Skeletal muscle tissue (tissue), 4 donors: Measurements from ENCODE around the gene HIC2. TPM values are rescaled to one million over a fixed set of nuclear protein-coding genes. Genes with fewer than 3 reads are reported as not detected.
"Not testable (repeated sequence)": the region's sequence is repeated elsewhere in the genome, so short reads cannot be mapped to it uniquely, and the experiment has no call there.

Source experiments
- H3K27ac ChIP-seq: one replicate; pipeline ENCODE4 v1.7.0; 2013; ENCODE audit warnings: mild to moderate bottlenecking, low read depth, low read length, inconsistent platforms
- H3K27me3 ChIP-seq, 3 donors: one replicate each; pipeline ENCODE4 v1.7.0; 2013; ENCODE audit warnings: low read length in 3 of 3; ENCODE audit not compliant: control insufficient read depth in 3 of 3, insufficient read depth in 3 of 3
- H3K36me3 ChIP-seq, 3 donors: one replicate each; pipeline ENCODE4 v1.7.0; 2013; ENCODE audit warnings: low read length in 3 of 3; ENCODE audit not compliant: control insufficient read depth in 3 of 3, insufficient read depth in 3 of 3
- H3K4me1 ChIP-seq, 3 donors: one replicate each; pipeline ENCODE4 v1.7.0; 2013; ENCODE audit warnings: low read length in 3 of 3, mild to moderate bottlenecking in 3 of 3; ENCODE audit not compliant: control insufficient read depth in 3 of 3, insufficient read depth in 3 of 3
- H3K4me3 ChIP-seq, 3 donors: one replicate each; pipeline ENCODE4 v1.7.0; 2013; ENCODE audit warnings: low read length in 3 of 3
- H3K9ac ChIP-seq, 3 donors: one replicate each; pipeline ENCODE4 v1.7.0; 2013; ENCODE audit warnings: low read length in 3 of 3, mild to moderate bottlenecking in 3 of 3, moderate library complexity in 2 of 3, low read depth in 1 of 3
- H3K9me3 ChIP-seq, 3 donors: one replicate each; pipeline ENCODE4 v1.7.0; 2013; ENCODE audit warnings: low read length in 3 of 3; ENCODE audit not compliant: control insufficient read depth in 3 of 3
- total RNA-seq: library from RNA; depleted of rRNA; stranded (reverse); fragments of >200 nt; gene quantifications from one replicate; pipeline ENCODE4 v1.2.3, GENCODE V29; 2014
- donor health status: Osteomylitis.

The HIC2 gene
- total RNA-seq, 1 donor from 2014 or later = 4.2 TPM

DNA sequence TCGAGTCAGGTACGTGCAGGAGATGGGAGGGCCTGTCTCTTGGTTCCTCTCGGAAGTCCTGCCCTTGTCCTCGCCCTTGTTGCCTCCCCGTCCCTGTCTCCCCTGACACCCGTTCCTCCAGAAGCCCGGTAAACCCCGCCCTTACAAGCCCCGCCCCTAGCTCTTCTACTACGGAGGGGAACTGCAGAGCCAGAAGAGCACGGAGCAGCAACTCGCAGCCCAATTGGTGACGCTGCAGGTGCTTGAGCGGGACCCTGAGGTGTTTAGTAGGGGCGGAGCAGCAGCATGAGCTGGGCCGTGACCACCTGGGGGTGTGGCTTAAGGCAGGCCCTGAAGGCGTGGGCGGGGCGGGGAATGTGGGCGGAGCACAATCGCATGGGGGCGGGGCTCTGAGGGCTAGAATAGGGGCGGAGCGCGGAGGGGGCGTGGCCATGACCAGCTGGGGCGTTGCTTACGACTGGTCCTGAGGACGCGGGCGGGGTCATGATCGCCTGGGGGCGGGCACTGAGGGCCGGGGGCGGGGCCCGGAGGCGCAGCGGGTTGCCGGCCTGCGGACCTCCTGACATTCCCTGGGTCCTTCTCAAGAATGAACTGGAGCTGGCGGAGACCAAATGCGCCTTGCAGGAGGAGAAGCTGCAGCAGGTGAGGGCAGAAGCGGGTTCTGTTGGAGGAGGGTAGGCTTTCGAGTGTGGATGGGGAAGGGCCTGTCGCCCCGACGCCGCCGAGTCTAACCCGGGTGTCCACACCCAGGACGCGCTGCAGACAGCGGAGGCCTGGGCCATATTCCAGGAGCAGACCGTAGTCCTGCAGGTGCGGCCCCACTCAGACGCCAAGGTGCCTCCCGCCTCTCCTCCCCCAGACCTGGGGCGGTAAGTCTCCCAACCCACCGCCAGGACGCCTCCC lies 51.3 kb downstream of the HIC2 start:
- H3K36me3 ChIP-seq, H3K9ac ChIP-seq, H3K27me3 ChIP-seq, H3K9me3 ChIP-seq, H3K4me1 ChIP-seq, H3K27ac ChIP-seq: not testable (repeated sequence)
- peak overlapping the region; percentile 30 to 63 (median 36) for H3K4me3 ChIP-seq

GRCh38 chr22:21469097-21469994 lies 52.2 kb downstream of the HIC2 start:
- H3K36me3 ChIP-seq, H3K9me3 ChIP-seq, H3K4me1 ChIP-seq, H3K9ac ChIP-seq, H3K27me3 ChIP-seq, H3K4me3 ChIP-seq, H3K27ac ChIP-seq: not testable (repeated sequence)

- not testable (repeated sequence) for H3K4me1 ChIP-seq, H3K9me3 ChIP-seq, H3K4me3 ChIP-seq, H3K36me3 ChIP-seq, H3K27me3 ChIP-seq, H3K9ac ChIP-seq, H3K27ac ChIP-seq
Measured at GRCh38 chr22:21472984-21473383, 55.8 kb downstream of the HIC2 start.

GRCh38 chr22:21473664-21474063 lies 56.5 kb downstream of the HIC2 start:
- H3K4me3 ChIP-seq, H3K36me3 ChIP-seq, H3K9ac ChIP-seq, H3K9me3 ChIP-seq, H3K27ac ChIP-seq, H3K4me1 ChIP-seq, H3K27me3 ChIP-seq: not testable (repeated sequence)

DNA sequence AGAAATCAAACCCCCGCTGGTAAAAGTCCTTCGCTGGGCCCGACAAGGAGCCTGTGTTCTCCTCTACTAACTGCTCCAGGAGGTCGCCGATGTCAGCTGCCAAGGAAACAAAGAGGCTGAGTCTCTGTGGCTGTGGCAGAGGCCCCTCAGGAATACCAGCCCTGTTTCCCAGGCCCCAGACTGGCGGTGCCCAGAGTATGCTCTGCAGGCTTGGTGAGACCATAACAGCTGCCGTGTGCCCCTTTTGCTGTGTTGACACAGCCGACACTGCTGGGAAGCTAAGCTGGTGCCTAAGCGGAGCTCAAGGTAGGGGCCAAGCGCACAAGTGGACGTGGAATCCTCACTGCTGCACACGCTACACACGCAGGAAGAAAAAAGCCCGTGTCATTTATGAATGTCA lies 66.9 kb downstream of the HIC2 start:
- not testable (repeated sequence) for H3K9ac ChIP-seq, H3K27ac ChIP-seq, H3K36me3 ChIP-seq, H3K4me3 ChIP-seq, H3K27me3 ChIP-seq, H3K4me1 ChIP-seq, H3K9me3 ChIP-seq

DNA sequence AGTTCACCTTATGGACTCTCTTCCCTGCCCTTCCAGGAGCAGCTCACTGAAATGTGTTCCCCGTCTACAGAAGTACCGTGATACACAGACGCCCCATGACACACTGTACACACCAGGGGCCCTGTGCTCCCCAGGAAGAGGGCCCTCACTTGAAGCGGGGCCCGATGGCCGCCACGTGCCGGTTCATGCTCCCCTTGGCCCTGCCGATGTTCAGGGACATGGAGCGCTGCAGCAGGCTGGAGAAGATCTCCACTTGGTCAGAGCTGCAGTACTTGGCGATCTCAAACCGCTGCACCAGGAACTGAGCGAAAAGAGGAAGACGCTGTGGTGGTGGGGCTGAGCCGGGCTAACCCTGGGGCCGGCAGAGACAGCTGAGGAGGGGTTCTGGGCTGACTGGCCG lies 70.6 kb downstream of the HIC2 start:
- not testable (repeated sequence) for H3K9ac ChIP-seq, H3K4me1 ChIP-seq, H3K36me3 ChIP-seq, H3K4me3 ChIP-seq, H3K27me3 ChIP-seq, H3K27ac ChIP-seq, H3K9me3 ChIP-seq

DNA sequence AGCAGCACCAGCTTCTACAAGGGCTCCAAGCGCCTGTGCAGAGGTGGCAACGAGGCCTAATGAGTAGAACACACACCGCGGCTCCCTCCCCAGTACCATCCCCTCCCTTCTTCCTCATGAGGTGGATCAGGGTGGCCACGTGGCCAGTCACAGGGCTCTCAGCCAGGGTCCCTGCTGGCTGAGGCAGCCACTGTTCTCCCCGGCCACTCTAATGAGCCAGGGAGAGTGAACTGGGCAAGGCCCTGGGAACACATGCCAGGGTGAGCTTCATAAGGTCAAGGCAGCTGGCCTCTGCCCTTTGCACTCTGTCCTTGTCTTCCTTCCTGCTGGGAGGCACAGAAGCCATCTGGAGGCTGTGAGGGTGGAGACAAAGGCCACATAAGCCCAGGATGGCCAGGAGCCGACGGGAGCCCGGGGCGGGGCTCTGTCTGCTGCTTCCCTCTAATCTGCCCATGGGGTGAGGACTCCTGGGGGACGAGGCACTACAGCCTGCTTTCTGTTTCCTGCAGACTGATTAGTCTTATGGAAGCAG lies 72.0 kb downstream of the HIC2 start:
- H3K27ac ChIP-seq, H3K9me3 ChIP-seq, H3K9ac ChIP-seq, H3K36me3 ChIP-seq, H3K4me1 ChIP-seq, H3K4me3 ChIP-seq, H3K27me3 ChIP-seq: not testable (repeated sequence)

GRCh38 chr22:21490556-21490955 lies 73.4 kb downstream of the HIC2 start:
- H3K9me3 ChIP-seq, H3K36me3 ChIP-seq, H3K27ac ChIP-seq, H3K4me1 ChIP-seq, H3K27me3 ChIP-seq, H3K4me3 ChIP-seq, H3K9ac ChIP-seq: not testable (repeated sequence)

GRCh38 chr22:21492271-21492670 lies 75.1 kb downstream of the HIC2 start:
- not testable (repeated sequence) for H3K4me3 ChIP-seq, H3K36me3 ChIP-seq, H3K4me1 ChIP-seq, H3K27ac ChIP-seq, H3K27me3 ChIP-seq, H3K9me3 ChIP-seq, H3K9ac ChIP-seq
